Aorta (tissue), 5 donors: ENCODE results near the gene DDX41. TPM values are rescaled to one million over a fixed set of nuclear protein-coding genes. Genes with fewer than 3 reads are reported as not detected.
"Not testable (repeated sequence)": the region's sequence is repeated elsewhere in the genome, so short reads cannot be mapped to it uniquely, and the experiment has no call there.

ENCODE experiments used
- ATAC-seq: fragments of 200-7000 bp; cut with Tn5 transposase; one replicate; pipeline ENCODE4 v1.9.1; 2022; ENCODE audit warnings: moderate library complexity; ENCODE audit not compliant: low FRiP score
- DNase-seq, 2 donors: peaks; one replicate each; pipeline ENCODE4 v3.0.0-alpha.2; 2020
- H3K27ac ChIP-seq, 2 donors: one replicate each; pipeline ENCODE4 v1.5.1; 2013; ENCODE audit warnings: low read length in 2 of 2, mild to moderate bottlenecking in 2 of 2, moderate library complexity in 2 of 2, control low read depth in 1 of 2, inconsistent platforms in 1 of 2, low read depth in 1 of 2
- H3K27me3 ChIP-seq, 2 donors: one replicate each; pipeline ENCODE4 v1.6.1; 2013; ENCODE audit warnings: control low read depth in 1 of 2, low read length in 1 of 2, mild to moderate bottlenecking in 1 of 2, moderate library complexity in 1 of 2; ENCODE audit not compliant: insufficient read depth in 2 of 2, control insufficient read depth in 1 of 2
- H3K36me3 ChIP-seq, 2 donors: one replicate each; pipeline ENCODE4 v1.6.1; 2013; ENCODE audit warnings: control low read depth in 1 of 2, low read length in 1 of 2, mild to moderate bottlenecking in 1 of 2; ENCODE audit not compliant: insufficient read depth in 2 of 2, control insufficient read depth in 1 of 2
- H3K4me1 ChIP-seq, 2 donors: one replicate each; pipeline ENCODE4 v1.6.1; 2013; ENCODE audit warnings: low read length in 2 of 2, control low read depth in 1 of 2, mild to moderate bottlenecking in 1 of 2, moderate library complexity in 1 of 2; ENCODE audit not compliant: insufficient read depth in 2 of 2, control insufficient read depth in 1 of 2
- H3K4me3 ChIP-seq, 2 donors: one replicate each; pipeline ENCODE4 v1.5.1; 2013; ENCODE audit warnings: low read length in 2 of 2, control low read depth in 1 of 2, mild to moderate bottlenecking in 1 of 2
- H3K9me3 ChIP-seq: one replicate; pipeline ENCODE4 v1.6.1; 2013; ENCODE audit warnings: mild to moderate bottlenecking, low read length; ENCODE audit not compliant: control insufficient read depth
- WGBS, 2 donors: extraction: QIAGEN DNeasy Blood & Tissue Kit; methylation state at CpG; one replicate each; pipeline ENCODE4 v1.1.7; 2013; 5-methylcytosine and 5-hydroxymethylcytosine counted together
- intact Hi-C, 2 donors: fragments of 100-400 bp; cut with DNase I; formaldehyde crosslinking; loops; one replicate each; pipeline versions ENCODE4 v1.14.2 to v1.15.0; 2022
- polyA plus RNA-seq, 2 donors: library from polyadenylated mRNA; stranded (reverse); fragments of 200-250 nt; gene quantifications; one replicate each; pipeline ENCODE4 v1.2.3, GENCODE V29; 2013
- total RNA-seq, 2 donors: library from RNA; stranded (reverse); fragmentation: NEBNext Ultra II Directional; extraction: Animal tissue kit (Norgen Biotek cat#: 25700); gene quantifications; one replicate each; pipeline ENCODE4 v1.2.1, GENCODE V29; 2021
- donor health status: healthy with polysubstance abuse.
- donor health status: Bipolar disorder and iron deficiency.
- donor health status: DM: no; HTN: no; CAD: no.
- donor health status: DM: no; HTN: no; CAD: no.
- donor health status: DM: yes; HTN: yes; CAD: no.

DDX41 gene
- total and polyA plus RNA-seq, 4 donors = 45.0 to 95.4 (median 50.7) TPM

DNA sequence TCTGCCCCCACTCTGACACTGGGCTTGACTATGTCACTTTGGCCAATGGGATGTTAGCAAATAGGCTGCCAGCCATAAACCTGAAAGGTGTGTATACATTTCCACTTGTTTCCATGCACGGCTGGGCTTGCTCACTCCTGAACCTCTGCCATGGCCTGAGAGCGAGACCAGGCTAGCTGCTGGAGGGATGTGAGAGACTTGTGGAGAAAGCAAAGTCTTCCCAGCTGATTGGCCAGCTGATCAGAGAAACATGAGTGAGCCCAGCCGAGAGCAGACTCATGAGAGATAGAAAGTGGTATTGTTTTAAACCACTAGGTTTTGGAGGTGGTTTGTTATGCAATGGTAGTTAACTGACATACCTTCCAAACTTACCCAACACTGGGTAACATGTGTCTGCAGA, 23.7 kb upstream of the DDX41 start:
- no peak for ATAC-seq
- WGBS, 2 donors = 63 to 72% methylated on average over 3 of the region's 3 CpGs
- intact Hi-C loops = no loop called here
- H3K36me3 ChIP-seq = peaks cover 0 to 3% of the 10 kb centered on the region in 2 donors
- H3K27ac ChIP-seq = peak overlapping the region in 1 of 2 donors; percentile 66
- no peaks in the 10 kb centered on the region for H3K27me3 ChIP-seq
- H3K4me1 ChIP-seq = peaks cover 6 to 21% of the 10 kb centered on the region in 2 donors
- H3K9me3 ChIP-seq = no peaks in the 10 kb centered on the region
- DNase-seq = peak in 1 of 2 donors; percentile 55
- no peak overlapping the region for H3K4me3 ChIP-seq

DNA sequence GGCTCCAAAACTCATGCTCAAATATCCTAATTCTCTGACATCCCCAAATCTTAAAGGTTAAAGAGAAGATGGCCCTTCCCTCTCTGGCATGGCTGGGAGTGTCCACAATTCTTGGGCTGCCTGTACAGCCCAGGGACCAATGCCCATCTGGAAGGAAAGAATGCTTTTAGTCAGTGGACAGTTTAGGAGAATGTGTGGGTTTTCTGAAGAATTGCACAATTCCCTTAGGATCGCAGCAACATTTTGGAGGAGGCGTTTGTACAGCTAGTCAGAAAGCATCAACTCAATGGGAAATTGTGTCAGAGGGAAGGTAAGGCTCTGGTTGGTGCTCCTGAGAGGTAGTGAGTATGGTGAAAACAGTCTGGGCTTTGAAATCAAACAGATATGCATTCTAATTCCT, 22.6 kb upstream of the DDX41 start:
- peak; percentile 44 for ATAC-seq
- Histone ChIP-seq H3K4me1 (peaks cover 6 to 21% of the 10 kb centered on the region in 2 donors), H3K36me3 (peaks cover 0 to 3% of the 10 kb centered on the region in 2 donors), H3K4me3 (no peak overlapping the region), H3K27ac (peak overlapping the region; percentile 43 to 64), H3K9me3 (no peaks in the 10 kb centered on the region), H3K27me3 (no peaks in the 10 kb centered on the region)
- DNase-seq = peak in 1 of 2 donors; percentile 62
- intact Hi-C loops = no loop called here
- WGBS, 2 donors = 10 to 13% methylated on average over 2 of the region's 2 CpGs

DNA sequence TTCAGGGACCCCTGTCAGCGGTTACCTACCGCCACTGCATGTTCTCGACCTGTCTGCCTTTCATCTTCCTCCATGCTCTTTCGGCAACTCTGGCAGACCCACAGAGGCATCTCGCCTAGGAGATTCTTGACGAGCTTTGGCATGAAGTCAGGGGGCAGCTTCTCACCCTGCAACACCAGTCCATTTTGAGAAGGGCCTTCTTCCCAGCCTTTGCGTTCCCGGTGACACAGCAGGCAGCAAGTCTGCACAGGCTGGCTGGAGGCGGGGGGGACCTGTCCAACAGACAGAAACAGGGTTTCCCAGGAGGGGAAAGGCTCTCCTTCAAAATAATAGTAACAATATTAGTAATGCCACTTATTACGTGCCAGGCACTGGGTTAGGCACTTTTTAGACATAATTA, 22.1 kb upstream of the DDX41 start:
- Histone ChIP-seq H3K4me1 (peaks cover 4 to 18% of the 10 kb centered on the region in 2 donors), H3K27me3 (no peaks in the 10 kb centered on the region), H3K36me3 (peaks cover 0 to 3% of the 10 kb centered on the region in 2 donors), H3K9me3 (no peaks in the 10 kb centered on the region), H3K27ac (peak overlapping the region; percentile 1 to 89), H3K4me3 (no peak overlapping the region)
- WGBS, 2 donors = 68 to 76% methylated on average over 10 of the region's 10 CpGs
- peak in 1 of 2 donors; percentile 71 for DNase-seq
- intact Hi-C loops = no loop called here
- ATAC-seq = no peak

DNA sequence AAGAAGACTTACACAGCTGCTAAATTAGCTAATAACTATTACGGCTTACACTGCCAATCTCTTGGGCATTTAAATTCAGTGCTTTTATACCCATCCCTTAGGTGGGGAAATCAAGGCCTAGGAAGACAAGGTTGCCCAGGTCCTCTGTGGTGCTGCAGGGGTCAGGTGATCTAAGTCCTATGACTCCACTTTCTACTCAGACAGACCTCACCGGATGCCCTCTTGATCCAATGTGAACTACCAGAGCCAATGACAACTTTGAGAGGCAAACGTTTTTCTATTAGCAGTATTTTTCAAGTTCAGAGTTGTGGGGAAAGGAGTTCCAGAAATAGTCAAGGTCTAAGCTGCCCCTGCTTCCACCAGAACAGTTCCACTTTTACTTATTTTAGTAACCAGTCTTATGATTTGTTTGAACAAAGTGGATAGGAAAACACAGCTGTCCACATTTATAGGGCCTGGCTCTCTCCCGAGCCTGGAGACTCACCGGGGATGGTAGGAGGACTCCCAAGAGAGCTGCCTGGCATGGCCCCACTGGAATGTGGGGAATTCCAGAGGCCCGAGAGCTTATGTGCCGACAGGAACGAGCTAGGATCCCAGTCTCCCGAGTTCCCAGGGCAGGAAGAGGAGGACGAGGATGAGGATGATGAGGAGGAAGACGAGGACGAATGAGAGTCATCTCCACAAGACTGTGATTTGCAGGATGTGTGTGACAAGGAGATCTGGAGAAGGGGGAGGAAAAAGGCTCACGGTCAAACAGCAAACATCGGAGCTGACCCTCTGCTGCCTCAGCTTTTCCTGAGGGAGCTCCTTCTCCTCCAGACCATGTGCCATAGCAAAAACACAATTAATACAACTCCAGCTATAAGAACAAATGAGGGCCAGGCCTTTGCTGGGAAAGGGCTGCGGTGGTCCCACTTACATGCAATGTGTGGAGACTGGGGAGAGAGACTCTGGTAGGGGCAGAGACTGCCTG, 20.9 kb upstream of the DDX41 start:
- no peaks in the 10 kb centered on the region for H3K36me3 ChIP-seq
- WGBS, 2 donors = 6 to 7% methylated on average over 15 of the region's 15 CpGs
- intact Hi-C loops = no loop called here
- no peaks in the 10 kb centered on the region for H3K27me3 ChIP-seq
- H3K4me1 ChIP-seq = peaks cover 3 to 10% of the 10 kb centered on the region in 2 donors
- no peak overlapping the region for H3K4me3 ChIP-seq
- H3K27ac ChIP-seq = peak overlapping the region in 1 of 2 donors; percentile 89
- peak; percentile 87 to 92 for DNase-seq
- ATAC-seq = peak; percentile 76
- no peaks in the 10 kb centered on the region for H3K9me3 ChIP-seq

DNA sequence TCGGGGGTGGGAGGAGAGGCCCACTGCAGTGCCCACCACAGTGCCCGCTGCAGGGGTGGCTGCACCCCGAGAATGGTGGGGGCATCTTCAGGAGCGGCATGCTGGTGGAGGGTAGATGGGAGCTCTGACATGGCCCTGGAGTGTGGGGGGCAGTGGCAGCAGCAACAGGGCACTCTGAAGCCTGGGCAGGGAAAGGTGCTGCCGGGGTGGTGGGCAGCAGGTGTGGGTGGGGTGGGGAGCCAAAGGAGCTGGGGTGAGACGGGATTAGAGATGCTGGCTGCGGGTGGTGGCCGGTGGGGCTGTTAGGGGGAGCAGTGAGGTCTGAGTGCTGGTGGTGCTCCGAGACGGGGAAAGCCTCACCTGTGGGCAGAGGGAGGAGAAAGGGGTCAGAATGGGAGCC, 19.6 kb upstream of the DDX41 start:
- Histone ChIP-seq H3K27me3 (no peaks in the 10 kb centered on the region), H3K27ac (peak overlapping the region in 1 of 2 donors; percentile 65), H3K4me1 (peaks cover 2 to 10% of the 10 kb centered on the region in 2 donors), H3K4me3 (no peak overlapping the region), H3K9me3 (no peaks in the 10 kb centered on the region), H3K36me3 (peaks cover 0 to 2% of the 10 kb centered on the region in 2 donors)
- no peak for ATAC-seq
- intact Hi-C loops = no loop called here
- WGBS, 2 donors = 79 to 81% methylated on average over 10 of the region's 10 CpGs
- peak in 1 of 2 donors; percentile 65 for DNase-seq

DNA sequence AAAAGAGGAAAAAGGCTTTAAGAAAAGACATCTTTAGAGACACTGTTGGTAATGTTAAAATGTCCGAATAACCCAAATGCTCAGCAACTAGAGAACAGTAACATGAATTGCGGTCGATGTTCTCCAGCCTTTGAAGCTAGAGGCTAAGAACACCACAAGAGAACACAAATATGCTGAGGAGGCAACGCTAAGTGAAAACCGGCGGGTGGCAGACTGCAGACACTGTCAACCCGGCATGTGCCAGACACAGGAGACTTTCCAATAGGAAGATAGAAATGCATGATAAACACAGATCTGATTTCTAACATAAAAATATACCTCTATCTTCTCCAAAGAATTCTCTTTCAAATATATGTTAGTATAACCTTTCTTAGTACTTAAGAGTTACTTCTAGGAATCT, 18.4 kb upstream of the DDX41 start:
- DNase-seq = no peak
- H3K27me3 ChIP-seq = no peaks in the 10 kb centered on the region
- no peak overlapping the region for H3K4me3 ChIP-seq
- no peak overlapping the region for H3K27ac ChIP-seq
- peaks cover 0 to 4% of the 10 kb centered on the region in 2 donors for H3K36me3 ChIP-seq
- WGBS, 2 donors = 88% methylated on average over 7 of the region's 7 CpGs
- intact Hi-C loops = no loop called here
- H3K4me1 ChIP-seq = peaks cover 2 to 10% of the 10 kb centered on the region in 2 donors
- no peak for ATAC-seq
- no peaks in the 10 kb centered on the region for H3K9me3 ChIP-seq

DNA sequence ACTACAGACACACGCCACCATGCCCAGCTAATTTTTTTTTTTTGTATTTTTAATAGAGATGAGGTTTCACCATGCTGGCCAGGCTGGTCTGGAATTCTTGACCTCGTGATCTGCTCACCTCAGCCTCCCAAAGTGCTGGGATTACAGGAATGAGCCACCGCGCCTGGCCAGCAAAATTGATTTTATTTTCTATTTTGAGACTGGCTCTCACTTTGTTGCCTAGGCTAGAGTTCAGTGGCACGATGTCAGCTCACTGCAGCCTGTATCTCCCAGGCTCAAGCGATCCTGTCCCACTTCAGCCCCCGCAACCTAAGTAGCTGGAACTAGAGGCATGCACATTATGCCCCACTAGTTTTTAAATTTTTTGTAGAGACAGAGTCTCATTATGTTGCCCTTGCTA, 17.7 kb upstream of the DDX41 start:
- DNase-seq, H3K9me3 ChIP-seq, H3K4me1 ChIP-seq, H3K27ac ChIP-seq, H3K36me3 ChIP-seq, ATAC-seq, H3K27me3 ChIP-seq, H3K4me3 ChIP-seq, intact Hi-C loops: not testable (repeated sequence)
- WGBS, 2 donors = 90 to 91% methylated on average over 7 of the region's 7 CpGs

DNA sequence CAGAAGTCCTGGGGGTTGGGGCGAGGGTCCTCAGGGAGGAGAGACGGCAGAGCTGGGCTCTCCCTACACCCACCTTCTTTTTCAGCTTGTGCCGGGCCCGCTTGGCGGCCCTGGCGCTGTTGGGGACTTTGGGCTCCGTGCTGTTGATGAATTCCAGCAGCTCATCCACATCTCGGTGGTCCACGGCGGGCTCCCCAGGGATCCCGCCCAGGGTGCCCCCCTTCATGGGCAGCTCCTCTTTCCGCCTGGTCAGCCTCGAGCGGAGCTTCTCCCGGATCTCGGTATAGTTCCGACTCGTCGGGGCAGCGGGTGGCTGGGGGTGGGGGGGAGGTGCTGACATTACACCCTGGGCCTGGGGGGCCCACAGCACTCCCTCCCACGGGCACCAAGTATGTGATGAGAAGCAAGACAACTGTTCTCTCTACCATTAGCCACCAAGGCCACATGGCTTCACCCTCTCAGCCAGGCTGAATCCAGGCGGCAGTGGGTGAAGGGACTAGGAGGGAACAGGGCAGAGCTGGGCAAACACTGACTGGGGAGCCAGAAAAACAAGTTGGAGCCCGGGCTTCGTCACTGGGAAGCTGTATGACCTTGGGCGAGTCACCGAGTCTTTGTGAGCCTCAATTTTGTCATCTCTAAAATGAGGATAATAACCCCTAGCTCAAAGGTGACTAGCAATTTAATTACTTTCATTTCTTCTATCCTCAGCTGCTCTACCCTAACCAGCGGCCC, 14.6 kb upstream of the DDX41 start:
- no peaks in the 10 kb centered on the region for H3K9me3 ChIP-seq
- peaks cover 0 to 8% of the 10 kb centered on the region in 2 donors for H3K36me3 ChIP-seq
- 86 to 92% methylated on average over 24 to 27 of the region's 27 CpGs for WGBS, 2 donors
- ATAC-seq = no peak
- H3K27me3 ChIP-seq = no peaks in the 10 kb centered on the region
- H3K27ac ChIP-seq = no peak overlapping the region
- intact Hi-C loops = no loop called here
- peaks cover 0 to 3% of the 10 kb centered on the region in 2 donors for H3K4me1 ChIP-seq
- no peak overlapping the region for H3K4me3 ChIP-seq
- peak in 1 of 2 donors; percentile 47 for DNase-seq
